Stimulated activated CD4-positive, alpha-beta T cell treated with anti-CD3 and anti-CD28 coated beads, Interleukin-2, amount 100 ng/mL, for 24 hours (primary cell): ENCODE results near the gene PLAAT2.
"Not testable (repeated sequence)": the region's sequence is repeated elsewhere in the genome, so short reads cannot be mapped to it uniquely, and the experiment has no call there.

Experiments
- DNase-seq, 2 donors: peaks; one replicate each; pipeline ENCODE4 v3.0.0-alpha.2; 2020

PLAAT2 gene

GRCh38 chr11:63547061-63547460 lies 16.1 kb downstream of the PLAAT2 start:
- DNase-seq = no peak

DNA sequence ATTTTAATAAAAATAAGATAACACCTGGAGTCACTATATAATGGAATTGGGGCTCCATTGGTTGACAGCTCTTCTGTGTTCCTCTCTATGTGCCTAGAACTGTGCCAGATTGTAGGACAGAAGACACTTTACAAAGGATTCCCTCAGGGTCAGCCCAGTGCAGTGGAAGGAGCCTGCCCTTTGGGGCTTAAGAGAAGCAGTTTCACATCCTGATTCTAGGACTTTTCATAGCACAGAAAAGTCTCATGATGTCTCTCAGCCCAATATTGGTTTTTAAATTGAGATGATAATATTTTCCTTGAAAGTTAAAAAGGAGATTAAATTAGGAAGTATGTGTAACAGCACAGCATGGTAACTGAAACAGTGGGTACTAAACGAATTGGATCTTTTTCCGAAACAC lies 19.5 kb downstream of the PLAAT2 start:
- no peak for DNase-seq

- not testable (repeated sequence) for DNase-seq
These were observed 20.7 kb downstream of the PLAAT2 start for GRCh38 chr11:63542506-63542905.

DNA sequence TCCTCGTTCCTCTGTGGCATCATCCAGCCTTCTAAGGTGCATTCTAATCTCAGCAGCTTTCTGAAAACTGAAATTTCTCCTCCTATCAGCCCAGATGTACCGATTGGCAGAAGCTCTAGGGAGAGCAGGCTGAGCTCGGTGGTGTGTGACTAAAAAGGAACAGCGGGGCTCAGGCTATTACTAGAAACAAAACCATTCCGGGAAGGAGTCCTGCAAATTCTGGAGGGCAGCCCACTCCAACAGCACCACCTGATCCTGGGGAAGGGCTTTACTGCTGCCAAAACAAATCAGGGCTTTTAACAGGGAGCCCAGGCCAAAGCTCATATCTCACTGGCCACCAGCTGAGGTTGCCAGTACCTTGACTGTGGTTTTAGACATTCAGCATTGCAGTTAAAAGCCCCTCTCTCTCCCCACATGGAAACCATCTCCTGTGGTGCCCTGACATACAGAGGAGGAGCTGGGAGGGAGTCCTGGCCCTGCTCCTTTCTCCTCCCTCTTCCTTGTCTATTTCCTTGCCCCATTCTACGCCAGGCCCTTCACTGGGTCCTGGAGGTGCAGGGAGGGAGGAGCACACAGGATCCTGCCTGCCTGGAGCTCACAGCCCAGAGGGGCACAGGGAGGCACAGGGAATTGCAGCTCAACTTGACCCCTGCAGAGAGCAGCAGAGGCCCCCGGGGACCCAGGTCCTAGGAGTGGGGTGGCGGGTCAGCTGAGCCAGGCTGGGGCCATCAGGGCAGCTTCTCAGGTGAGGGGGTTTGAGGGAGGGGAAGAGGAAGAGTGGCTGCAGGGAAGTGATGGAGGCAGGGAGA lies 25.7 kb downstream of the PLAAT2 start:
- peak in 1 of 2 donors; percentile 25 for DNase-seq

- peak in 1 of 2 donors; percentile 14 for DNase-seq
These were observed 26.4 kb downstream of the PLAAT2 start, which contains the start of gene PLAAT4 for GRCh38 chr11:63536669-63537292. PLAAT4 (plus strand) TSS chr11:63536808; CDS start chr11:63536869, 61 bp downstream.

GRCh38 chr11:63535734-63536133 lies 27.4 kb downstream of the PLAAT2 start:
- DNase-seq = peak in 1 of 2 donors; percentile 34

- DNase-seq = no peak
These were observed 28.2 kb downstream of the PLAAT2 start for GRCh38 chr11:63534895-63535461.

DNA sequence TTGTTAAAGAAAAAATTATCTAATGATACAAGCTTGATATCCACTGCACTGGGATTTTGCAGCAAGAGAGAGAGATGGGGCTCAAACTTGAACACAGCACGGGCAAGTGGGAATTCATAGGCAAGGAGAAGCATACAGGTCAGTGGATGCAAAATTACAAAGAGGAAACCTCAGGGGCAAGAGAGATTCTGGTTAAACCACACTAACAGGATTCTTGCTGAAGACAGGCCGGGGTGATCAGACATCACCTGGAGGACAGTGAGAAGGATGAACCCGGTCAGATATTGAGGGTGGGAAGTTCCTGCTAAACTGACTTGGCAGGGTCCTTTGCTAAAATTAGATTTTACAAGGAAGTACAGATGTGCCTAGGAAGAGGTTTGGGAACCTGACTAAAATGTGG lies 29.1 kb downstream of the PLAAT2 start:
- no peak for DNase-seq

DNA sequence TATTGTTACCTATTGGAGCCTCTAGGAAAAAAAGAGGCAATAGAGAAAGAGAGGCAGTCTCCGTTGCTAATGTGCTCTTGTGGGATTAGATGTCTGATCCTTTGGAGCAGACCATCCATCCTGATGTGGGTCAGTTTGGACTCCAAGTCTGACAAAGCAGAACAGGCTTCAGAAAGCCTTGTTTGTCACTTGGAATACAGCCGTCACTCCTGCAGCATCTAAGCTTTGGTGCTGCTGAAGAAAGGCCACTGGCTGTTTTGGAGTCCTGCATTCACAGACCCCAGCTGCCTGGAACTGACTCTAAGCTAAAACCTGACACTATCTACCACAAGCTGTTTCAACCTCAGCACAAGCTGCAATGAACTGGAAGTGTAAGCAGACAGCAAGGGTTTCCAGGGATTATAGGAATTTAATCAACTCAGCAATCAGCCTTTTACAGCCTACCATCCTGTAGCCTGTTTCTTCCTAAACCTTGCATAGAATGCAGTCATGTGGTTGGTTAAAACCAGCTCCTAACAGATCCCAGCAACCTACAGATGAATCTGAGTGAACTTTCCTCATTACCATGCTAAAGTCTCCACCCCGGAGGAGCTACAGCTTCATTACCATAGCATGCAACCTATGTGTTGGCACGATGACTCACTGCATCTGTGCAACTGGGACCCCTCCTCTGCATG lies 30.2 kb downstream of the PLAAT2 start:
- DNase-seq = no peak

DNA sequence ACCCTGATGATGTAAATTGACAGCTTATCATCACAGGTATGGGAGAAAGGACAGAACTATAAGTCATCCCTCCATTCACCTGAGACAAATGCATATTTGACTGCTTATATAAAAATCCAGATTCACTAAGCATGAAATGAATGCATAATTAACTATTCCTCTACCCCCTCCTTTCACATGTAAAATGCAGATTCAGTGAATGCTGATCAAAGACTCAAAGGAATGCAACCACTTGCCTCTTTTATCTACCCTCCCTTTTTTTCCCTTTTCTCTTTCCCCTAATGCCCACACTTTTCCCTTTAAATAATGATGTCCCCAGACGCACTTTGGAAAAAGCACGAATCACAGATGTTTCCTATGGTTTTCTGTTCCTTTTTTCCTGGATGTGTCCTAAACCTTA lies 31.1 kb downstream of the PLAAT2 start:
- no peak for DNase-seq

GRCh38 chr11:63531074-63531792 lies 31.9 kb downstream of the PLAAT2 start:
- peak; percentile 15 to 53 for DNase-seq

DNA sequence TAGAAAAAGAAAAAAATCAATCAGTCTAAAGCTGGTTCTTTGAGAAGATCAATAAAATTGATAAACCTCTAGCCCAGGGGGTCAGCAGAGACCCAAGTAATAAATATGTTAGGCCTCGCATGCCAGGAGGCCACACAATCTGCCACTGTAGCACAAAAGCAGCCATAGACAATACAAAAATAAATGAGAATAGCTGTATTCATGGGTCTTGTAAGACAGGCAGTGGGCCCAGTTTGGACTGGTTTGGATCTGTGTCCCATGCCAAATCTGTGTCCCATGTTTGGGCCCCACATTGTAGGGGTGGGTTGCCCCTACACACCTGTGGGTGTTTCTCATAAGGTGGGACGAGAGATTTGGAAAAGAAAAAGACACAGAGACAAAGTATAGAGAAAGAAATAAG lies 33.2 kb downstream of the PLAAT2 start:
- DNase-seq = no peak

DNA sequence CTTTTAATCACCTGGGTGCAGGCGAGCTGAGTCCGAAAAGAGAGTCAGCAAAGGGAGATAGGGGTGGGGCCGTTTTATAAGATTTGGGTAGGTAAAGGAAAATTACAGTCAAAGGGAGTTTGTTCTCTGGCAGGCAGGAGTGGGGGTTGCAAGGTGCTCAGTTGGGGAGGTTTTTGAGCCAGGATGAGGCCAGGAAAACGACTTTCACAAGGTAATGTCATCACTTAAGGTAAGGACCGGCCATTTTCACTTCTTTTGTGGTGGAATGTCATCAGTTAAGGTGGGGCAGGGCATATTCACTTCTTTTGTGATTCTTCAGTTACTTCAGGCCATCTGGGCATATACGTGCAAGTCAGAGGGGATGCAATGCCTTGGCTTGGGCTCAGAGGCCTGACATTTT lies 33.8 kb downstream of the PLAAT2 start:
- not testable (repeated sequence) for DNase-seq

DNA sequence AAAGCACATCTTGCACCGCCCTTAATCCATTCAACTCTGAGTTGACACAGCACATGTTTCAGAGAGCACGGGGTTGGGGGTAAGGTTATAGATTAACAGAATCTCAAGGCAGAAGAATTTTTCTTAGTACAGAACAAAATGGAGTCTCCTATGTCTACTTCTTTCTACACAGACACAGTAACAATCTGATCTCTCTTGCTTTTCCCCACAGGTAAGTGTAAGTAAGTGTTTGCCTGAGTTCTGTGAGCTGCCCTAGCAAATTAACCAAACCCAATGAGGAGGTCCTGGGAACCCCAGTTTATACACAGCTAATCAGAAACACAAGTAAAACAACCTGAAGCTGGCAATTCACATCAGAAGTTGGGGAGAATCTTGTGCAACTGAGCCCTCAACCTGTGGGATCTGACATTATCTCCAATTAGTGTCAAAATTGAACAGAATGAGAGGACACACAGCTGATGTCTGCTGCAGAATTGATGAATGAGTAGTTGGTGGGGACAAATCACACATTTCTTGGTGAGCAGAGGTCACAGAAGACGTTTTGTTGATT lies 34.4 kb downstream of the PLAAT2 start:
- DNase-seq = not testable (repeated sequence)

GRCh38 chr11:63528156-63528555 lies 35.0 kb downstream of the PLAAT2 start:
- DNase-seq = not testable (repeated sequence)

- no peak for DNase-seq
These were observed 35.5 kb downstream of the PLAAT2 start for GRCh38 chr11:63527667-63528066.

DNA sequence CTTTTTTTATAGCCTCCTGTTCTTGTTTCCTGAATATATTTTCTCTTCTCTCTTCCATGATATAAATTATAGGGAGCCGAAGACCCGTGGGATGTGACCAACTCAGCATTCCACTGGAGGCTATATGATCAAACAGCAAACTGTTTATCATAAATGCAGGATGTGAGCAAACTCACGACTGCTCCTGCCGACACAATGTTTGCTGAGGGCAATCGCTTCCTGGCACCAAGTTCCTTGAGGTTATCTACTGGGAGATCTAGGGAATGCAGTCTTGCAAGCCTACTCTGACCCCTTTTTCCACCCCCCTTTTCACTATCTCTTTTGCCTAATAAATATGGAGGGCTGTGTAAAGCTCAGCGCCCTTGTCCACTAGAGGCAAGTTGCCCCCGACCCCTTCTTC lies 40.0 kb downstream of the PLAAT2 start:
- no peak for DNase-seq

DNA sequence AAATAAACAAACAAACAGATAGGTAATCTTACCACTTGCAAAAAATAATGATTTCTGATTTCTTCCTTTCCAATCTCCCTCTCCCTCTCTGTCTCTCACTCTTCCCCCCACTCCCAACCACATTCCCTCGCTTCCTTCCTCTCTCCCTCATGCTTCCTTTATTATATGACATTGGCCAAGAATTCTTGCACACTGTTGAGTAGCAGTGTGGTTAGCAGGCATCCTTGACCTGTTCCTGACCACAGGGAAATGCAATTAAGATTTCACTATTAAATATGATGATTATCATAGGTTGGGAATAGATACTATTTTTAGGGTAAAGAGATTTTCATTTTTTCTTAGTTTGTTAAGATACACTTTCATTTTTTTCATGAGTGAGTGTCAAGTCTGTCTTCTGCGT lies 41.3 kb downstream of the PLAAT2 start:
- no peak for DNase-seq

- no peak for DNase-seq
These were observed 42.5 kb downstream of the PLAAT2 start for GRCh38 chr11:63520606-63521170.

DNA sequence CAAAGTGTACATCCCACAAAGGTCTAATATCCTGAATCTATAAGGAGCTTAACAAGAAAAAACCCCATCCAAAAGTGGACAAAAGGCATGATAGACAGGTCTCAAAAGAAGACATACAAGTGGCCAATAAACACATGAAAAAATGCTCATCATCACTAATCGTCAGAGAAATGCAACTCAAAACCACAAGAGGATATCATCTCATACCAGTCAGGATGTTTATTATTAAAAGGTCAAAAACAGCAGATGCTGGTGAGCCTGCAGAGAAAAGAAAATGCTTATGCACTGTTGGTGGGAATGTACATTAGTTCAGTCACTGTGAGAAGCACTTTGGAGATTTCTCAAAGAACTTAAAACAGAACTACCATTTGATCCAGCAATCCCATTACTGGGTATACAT lies 44.6 kb downstream of the PLAAT2 start:
- no peak for DNase-seq

DNA sequence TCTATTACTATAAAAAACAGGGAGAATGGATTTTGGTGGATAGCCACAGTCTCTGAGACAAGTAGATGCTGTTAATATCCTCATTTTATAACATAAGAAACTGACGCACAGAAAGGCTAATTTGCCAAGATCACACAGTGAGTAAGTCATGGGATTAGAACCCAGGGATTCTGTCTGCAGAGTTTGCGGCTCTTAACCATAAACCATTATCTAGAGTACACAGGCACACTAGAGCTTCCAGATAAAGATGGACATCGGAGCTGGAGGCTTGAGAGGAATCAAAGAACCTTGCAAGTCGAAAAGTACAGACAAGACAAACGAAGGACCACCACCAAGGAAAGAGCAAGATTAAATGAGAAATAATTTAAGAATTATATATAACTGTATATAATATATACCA lies 46.0 kb downstream of the PLAAT2 start:
- DNase-seq = no peak

GRCh38 chr11:63516109-63516508 lies 47.1 kb downstream of the PLAAT2 start:
- DNase-seq = no peak
